HG03095 (cell line): ENCODE measurements around the gene MAMSTR.
A peak's percentile ranks its signal among the peaks of the same experiment; 100 is the strongest.
"Not testable (repeated sequence)": the region's sequence is repeated elsewhere in the genome, so short reads cannot be mapped to it uniquely, and the experiment has no call there.

Experiments
- ATAC-seq: cut with Tn5 transposase; IDR thresholded peaks from one replicate; pipeline ENCODE4 v1.9.1; 2021; ENCODE audit warnings: moderate library complexity; ENCODE audit not compliant: unreplicated experiment

MAMSTR gene

GRCh38 chr19:48722196-48722708, 2.7 kb upstream of the MAMSTR start:
- ATAC-seq = no peak

- ATAC-seq = peak; percentile 73
Observed at GRCh38 chr19:48720613-48721296, 1.2 kb upstream of the MAMSTR start.

- no peak for ATAC-seq
Observed at GRCh38 chr19:48720251-48720612, 707 bp upstream of the MAMSTR start.

DNA sequence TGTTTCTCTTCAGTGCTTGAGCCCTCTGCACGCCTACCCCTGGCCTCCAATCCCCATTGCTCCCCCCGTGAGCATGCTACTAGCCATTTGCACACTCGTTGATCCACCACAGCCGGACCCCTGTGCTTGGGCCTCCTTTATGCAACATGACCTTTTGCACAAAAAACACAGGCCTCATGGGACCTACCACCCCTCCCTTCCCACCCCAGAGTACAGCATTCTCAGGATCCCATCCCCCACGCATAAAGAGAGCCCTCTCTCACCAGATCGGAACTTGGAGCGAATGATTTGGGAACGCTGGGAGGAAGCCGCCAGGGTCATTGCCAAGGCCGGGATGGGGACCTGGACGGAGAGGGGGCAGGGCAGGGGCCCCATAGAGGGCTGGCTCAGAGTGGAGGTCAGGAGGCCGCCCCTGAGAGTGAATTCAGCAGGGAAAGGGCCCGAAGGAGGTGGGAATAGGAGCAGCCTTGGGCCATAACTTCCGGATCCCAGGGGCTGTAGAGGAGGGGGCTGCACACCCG, 754 bp downstream of the MAMSTR start:
- no peak for ATAC-seq

DNA sequence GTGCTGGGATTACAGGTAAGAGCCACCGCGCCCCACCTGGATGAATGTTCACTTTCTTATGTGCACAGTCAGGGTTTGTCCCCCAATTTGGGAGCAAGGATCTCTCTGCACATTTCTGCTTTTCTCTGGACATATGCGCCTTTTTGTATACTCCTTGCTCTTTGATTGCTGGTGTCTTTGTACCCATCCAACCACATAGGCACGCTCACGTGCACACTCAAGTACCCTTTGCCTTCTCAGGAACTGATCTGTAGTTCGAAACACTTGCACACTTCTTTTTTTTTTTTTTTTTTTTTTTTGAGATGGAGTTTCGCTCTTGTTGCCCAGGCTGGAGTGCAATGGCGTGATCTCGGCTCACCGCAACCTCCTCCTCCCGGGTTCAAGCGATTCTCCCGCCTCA, 1.4 kb downstream of the MAMSTR start:
- ATAC-seq = not testable (repeated sequence)

- ATAC-seq = no peak
Observed at GRCh38 chr19:48716562-48717291, 2.8 kb downstream of the MAMSTR start.

GRCh38 chr19:48715681-48716171, 3.8 kb downstream of the MAMSTR start:
- ATAC-seq = no peak

DNA sequence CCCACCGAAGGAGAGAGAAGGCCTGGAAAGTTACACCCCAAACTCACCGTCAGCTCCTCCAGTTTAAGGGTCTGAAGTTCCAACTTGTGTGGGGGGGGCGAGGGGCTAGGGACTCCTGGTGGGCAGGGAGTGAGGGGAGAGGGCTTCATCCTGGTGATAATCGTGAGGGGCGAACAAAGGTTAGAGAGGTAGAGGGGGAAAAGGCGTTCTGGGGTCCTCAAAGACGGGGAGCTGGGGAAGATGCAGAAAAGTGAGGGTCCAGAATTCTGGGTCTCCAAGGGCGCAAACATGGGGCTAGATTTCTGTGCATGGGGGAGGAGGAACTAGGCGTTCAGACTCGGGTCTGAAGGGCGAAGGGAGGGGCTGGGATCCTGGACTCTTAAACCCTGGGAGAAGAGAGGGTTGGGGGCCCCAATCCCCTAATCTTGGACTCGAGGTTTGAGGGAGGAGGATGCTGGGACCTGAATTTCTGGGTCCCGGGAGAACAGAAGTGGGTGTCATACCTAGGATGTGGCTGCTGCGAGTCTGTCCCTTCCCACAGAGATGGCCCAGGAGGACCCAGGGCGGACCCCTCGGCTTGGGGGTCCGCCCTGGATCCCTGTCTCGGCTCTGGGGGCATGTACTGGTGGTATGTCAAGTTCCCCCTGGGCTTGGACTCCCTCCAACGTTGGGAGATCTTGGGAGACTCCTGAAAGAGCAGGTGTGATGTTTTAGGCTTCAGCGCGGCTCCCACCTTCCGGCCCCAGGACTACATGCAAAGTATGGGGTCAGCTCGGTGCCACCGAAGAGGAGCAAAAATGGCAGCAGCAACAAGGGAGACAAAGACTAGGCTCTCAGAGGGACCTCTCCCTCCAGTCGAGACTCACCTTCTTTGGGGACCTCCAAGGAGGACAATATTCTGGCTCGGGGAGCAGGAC, 4.5 kb downstream of the MAMSTR start:
- ATAC-seq = no peak

GRCh38 chr19:48713864-48714755, 5.4 kb downstream of the MAMSTR start:
- ATAC-seq = peak; percentile 87

GRCh38 chr19:48713041-48713863, 6.3 kb downstream of the MAMSTR start:
- ATAC-seq = no peak

- ATAC-seq = no peak
Observed at GRCh38 chr19:48711106-48711662, 8.3 kb downstream of the MAMSTR start.

- ATAC-seq = no peak
Observed at GRCh38 chr19:48708471-48708870, 11.1 kb downstream of the MAMSTR start.

DNA sequence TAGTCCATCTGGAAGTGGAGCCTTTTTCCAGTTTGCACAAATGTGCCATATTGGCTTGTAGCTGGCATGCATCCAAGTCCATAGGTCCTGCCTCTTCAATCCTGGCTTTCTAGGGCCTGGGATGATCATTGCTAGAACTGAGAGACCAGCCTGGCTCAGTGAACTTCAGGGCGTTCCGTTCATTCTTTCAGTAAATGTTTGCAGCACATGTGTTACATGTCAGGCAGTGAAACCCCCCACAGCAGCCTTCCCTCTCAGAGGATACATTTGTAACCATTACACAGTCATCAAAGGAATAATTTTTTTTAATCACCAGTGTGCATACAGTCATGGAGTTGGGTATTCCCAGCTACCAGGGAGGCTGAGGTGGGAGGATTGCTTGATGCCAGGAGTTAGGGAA, 14.1 kb downstream of the MAMSTR start:
- ATAC-seq = no peak

- no peak for ATAC-seq
Observed at GRCh38 chr19:48703316-48703715, 16.2 kb downstream of the MAMSTR start.

DNA sequence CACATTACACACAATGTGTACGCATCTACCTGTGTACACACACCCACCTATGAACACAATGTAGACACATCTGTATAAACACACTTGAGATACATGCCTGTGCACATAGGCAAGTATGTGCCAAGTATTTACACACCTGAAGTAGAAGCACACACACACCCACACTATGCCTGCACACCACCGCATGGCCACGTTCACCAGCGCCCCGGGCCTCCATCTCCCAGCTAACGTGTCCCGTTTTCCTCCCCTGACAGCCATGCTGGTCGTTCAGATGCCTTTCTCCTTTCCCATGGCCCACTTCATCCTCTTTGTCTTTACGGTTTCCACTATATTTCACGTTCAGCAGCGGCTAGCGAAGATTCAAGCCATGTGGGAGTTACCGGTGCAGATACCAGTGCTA, 16.8 kb downstream of the MAMSTR start:
- no peak for ATAC-seq

- ATAC-seq = no peak
Observed at GRCh38 chr19:48698046-48698445, 21.5 kb downstream of the MAMSTR start.

- no peak for ATAC-seq
Observed at GRCh38 chr19:48696353-48697010, 23.0 kb downstream of the MAMSTR start.

GRCh38 chr19:48695743-48696352, 23.7 kb downstream of the MAMSTR start, which contains the start of gene FUT2:
TSS of gene FUT2 (plus strand) at chr19:48695971. CDS start at chr19:48702957, 6,986 bp downstream.
- no peak for ATAC-seq
